GM13977 (cell line): Measurements from ENCODE around the gene HOXA2.

Experiments
- DNase-seq: peaks from one replicate; pipeline ENCODE4 v3.0.0; 2012; ENCODE audit warnings: low spot score
- CTCF ChIP-seq: IDR thresholded peaks from 2 replicates; pipeline ENCODE4 v1.5.1; 2012; ENCODE audit warnings: mild to moderate bottlenecking, control low read depth; ENCODE audit not compliant: insufficient read depth; ENCODE audit errors: extremely low read depth, missing control alignments
- in situ Hi-C: fragments of 300-500 bp; cut with MboI; formaldehyde crosslinking; loops from one replicate; pipeline ENCODE4 v1.12.0; 2022; ENCODE audit warnings: low sequenced_read_pairs, low pct_unique_long_range_greater_than_20kb, mixed read lengths, inconsistent platforms; ENCODE audit not compliant: unreplicated experiment

HOXA2 gene

GRCh38 chr7:27106901-27107240 is 4.4 kb upstream of the HOXA2 start:
- no peak for DNase-seq
- in situ Hi-C loops = no loop called here
- TF ChIP-seq CTCF = no peak

- no peak for DNase-seq
- TF ChIP-seq CTCF = no peak
- in situ Hi-C loops = no loop called here
Measured at GRCh38 chr7:27106181-27106900, 3.9 kb upstream of the HOXA2 start.

- no peak for DNase-seq
- TF ChIP-seq CTCF = no peak
- in situ Hi-C loops = no loop called here
Measured at GRCh38 chr7:27105301-27106031, 3.0 kb upstream of the HOXA2 start.

- TF ChIP-seq CTCF = no peak
- in situ Hi-C loops = no loop called here
- no peak for DNase-seq
Measured at GRCh38 chr7:27104341-27105058, 2.0 kb upstream of the HOXA2 start.

- in situ Hi-C loops = no loop called here
- TF ChIP-seq CTCF = no peak
- DNase-seq = no peak
Measured at GRCh38 chr7:27103489-27104226, 1.2 kb upstream of the HOXA2 start.

- no peak for TF ChIP-seq CTCF
- in situ Hi-C loops = no loop called here
- DNase-seq = no peak
Measured at GRCh38 chr7:27101957-27102580, 414 bp downstream of the HOXA2 start.
